DMS53 (cell line): Measurements from ENCODE around the gene GTF2H1.
"Not testable (repeated sequence)": the region's sequence is repeated elsewhere in the genome, so short reads cannot be mapped to it uniquely, and the experiment has no call there.

Source experiments
- DNase-seq: peaks from one replicate; lab custom pipeline; 2025; lab: John Stamatoyannopoulos, UW

GTF2H1 gene

DNA sequence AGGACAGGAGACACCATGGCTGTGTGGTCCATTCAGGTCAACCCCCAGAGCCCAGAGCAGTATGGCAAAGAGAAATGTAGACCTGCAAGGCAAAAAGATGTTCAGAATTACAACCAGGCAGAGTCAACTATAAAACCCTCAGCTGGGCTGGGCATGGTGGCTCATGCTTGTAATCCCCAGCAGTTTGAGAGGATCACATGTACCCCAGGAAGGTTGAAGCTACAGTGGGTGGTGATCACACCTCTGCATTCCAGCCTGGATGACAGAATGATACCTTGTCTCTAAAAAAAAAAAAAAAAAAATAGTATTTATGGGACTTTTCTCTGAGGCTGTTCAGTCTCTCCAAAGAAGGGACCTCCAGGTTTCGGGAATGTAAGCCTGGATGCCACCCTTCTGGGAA, 53.6 kb downstream of the GTF2H1 start:
- no peak for DNase-seq

DNA sequence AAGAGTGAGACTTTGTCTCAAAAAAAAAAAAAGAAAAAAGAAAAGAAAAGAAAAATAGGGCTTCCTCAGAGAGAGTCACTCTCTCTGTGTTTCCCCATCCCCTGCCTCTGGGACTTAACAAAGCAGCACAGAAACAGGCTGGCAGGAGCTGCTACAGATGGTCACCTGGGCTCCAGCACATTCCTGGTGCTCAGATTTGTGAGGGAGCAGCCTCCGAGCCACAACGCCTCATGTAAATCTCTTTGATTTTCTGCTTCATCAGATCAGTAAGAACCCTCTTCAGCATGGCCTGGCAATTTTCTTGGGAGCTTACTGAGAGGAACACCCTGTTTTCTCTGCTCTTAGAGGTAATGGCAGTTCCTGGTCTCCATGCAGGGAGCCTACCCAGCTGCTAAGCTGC, 56.8 kb downstream of the GTF2H1 start:
- DNase-seq, result no peak

DNA sequence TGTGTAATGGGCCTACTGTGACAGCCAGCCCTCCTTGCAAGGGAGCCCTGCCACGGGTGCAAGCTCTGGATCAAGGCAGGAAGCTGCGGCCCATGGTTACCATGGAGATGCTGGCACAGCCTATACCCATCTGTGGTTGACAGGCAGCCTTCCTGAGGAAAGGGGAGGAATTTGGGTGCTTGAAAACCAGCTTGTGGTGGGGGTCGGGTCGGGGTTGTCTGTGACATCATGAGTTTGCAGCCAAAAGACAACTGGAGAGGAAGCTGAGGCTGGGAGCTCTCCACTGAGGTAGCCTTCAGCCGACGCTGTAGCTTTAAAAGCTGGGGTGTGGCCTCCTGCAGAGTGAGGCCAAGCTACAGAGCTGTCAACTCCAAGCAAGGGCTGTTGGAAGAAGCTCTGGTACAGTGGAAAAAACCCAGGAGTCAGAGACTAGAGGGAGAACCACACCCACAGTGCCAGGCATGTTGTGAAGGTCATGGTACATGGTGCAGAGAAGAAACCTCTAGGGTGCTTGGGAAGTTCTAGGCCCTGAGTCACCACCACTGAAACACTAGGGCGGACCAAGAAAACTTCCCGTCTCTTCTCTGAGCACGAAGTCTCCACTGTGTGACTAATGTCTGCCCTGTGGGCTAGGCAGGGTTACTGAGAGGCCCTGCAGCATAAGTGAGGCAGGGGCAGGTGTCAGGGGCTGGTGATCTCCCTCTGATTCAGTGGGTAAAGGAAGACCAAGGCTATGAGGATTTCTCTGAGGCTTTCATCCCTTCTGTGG, 61.2 kb downstream of the GTF2H1 start:
- peak; percentile 58 for DNase-seq

DNA sequence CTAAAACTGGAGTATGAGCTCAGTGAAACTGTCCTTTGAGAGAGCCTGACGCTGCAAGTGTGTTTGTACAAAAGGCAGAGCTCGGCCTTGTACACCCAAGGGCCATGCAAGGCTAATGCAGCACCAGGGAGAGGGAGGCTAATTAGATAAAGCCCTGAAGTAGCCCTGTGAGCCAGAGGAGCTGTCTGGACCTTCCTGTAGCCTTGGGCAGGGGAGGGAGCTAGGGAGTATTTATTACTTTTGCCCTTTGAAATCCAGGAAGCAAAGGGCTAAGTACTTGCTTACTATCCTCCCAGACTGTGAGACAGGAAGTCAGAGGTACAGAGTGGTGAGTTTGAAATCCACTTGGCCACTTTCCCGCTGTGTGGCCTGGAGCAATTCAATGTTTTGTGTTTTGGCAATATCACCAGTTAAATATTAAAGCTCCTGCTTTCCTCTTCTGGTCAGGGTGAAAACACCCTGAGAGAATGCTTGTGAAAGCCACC, 61.8 kb downstream of the GTF2H1 start:
- DNase-seq, result peak; percentile 67

DNA sequence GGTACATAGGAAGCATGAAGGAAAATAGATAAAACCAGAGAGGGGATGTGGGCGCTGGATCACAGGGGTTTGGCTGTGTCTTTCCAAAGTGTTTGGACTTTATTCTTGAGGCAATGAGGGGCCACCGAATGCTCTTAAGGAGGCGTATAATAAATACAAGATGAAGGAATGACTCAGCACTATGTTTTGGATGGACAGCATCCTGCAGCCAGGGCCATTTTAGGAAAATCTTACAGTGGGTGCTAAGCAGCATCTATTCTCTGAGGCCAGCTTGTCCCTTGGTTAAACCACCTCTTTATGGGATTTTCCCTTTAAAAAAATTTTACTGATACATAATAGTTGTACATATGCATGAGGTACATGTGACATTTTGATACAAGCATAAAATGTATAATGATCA, 67.7 kb downstream of the GTF2H1 start:
- no peak for DNase-seq

DNA sequence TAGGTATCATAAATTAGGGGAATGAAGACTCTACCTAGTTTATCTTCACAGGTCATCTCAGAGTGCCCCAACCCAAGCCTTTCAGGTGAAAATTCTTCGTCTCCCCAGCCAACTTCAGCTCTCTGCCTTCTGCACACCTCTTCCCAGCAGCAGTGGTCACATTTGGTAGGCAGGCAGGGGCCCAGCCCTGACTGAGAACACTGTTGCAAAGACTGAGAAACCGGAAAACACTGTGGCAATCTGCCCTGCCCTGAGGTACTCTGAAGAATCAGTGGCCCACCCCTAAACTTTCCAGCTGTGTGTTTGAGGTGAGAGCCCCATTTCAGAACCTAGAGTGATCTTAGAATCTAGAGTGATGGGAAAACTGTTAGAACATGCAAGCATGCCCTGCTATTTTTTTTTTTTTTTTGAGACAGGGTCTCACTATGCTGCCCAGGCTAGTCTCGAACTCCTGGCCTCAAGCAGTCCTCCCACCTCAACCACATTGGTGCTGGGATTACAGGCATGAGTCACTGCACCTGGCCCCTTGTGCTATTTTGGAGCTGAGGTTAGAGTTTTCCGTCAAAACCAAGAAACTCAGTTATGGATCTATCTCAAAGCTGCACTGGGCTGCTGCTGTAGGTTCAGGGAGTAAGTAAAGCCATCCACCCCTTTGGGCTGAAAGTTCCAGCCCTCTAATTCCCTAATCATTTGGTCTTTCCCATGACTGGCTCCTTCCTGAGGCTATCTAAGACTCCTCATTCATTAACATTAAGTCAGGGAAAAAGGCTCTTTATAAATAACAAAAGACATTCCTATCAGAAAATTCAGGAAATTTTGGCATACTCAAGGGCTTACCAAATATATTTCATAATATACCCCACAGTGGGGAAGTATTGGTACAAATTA, 70.3 kb downstream of the GTF2H1 start:
- DNase-seq, result no peak

DNA sequence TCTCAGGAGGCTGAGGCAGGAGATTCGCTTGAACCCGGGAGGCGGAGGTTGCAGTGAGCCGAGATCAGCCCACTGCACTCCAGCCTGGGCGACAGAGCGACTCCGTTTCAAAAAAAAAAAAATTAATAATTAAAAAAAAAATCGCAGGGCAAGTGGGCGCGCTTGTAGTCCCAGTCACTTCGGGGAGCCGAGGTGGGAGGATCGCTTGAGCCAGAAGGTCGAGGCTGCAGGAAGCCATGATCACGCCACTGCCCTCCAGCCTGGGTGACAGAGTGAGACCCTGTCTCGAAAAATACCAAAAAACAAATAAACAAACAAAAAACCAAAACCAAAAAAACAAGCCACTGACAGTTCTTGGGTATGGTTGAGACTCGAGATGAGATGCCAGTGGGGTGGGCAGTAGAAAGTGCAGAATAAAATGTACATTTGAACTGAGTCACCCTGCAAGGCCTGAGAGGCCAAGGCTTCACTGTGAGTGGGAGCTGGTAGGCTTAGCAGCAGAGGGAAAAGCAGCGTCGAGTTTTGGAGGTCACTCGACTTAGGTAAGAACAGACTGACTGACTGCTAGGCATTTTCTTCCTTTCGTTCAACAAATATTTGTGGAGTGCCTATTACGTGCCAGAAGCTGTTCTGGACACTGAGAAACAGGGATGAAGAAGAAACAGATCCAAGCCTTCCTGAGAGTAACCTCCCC, 71.4 kb downstream of the GTF2H1 start:
- no peak for DNase-seq

DNA sequence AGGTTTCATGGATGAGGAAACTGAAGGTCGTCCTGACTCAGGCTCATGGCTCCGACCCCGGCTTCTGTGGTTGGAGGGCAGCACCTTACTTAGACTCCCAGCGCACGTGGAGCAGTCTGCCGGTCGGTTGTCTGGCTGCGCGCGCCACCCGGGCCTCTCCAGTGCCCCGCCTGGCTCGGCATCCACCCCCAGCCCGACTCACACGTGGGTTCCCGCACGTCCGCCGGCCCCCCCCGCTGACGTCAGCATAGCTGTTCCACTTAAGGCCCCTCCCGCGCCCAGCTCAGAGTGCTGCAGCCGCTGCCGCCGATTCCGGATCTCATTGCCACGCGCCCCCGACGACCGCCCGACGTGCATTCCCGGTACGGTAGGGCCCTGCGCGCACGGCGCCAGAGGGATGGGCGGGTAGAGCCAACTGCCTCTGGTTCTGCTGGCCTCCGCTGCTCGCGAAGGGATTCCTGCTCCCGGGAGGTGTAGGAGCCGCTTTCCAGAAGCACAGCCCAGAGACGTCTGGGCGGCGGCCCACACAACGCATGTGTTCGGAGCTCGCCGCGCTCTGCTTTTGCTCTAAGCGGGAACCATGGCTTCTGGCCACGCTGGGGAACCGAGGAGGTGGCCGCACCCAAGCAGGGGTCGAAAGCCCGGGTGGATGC, 72.0 kb downstream of the GTF2H1 start, which contains the start of gene LDHA:
Gene LDHA, plus strand, starts transcription at position 289 of the 653 bp plus-strand sequence. CDS start 2,280 bp downstream, outside the sequence.
- peak; percentile 99 for DNase-seq

DNA sequence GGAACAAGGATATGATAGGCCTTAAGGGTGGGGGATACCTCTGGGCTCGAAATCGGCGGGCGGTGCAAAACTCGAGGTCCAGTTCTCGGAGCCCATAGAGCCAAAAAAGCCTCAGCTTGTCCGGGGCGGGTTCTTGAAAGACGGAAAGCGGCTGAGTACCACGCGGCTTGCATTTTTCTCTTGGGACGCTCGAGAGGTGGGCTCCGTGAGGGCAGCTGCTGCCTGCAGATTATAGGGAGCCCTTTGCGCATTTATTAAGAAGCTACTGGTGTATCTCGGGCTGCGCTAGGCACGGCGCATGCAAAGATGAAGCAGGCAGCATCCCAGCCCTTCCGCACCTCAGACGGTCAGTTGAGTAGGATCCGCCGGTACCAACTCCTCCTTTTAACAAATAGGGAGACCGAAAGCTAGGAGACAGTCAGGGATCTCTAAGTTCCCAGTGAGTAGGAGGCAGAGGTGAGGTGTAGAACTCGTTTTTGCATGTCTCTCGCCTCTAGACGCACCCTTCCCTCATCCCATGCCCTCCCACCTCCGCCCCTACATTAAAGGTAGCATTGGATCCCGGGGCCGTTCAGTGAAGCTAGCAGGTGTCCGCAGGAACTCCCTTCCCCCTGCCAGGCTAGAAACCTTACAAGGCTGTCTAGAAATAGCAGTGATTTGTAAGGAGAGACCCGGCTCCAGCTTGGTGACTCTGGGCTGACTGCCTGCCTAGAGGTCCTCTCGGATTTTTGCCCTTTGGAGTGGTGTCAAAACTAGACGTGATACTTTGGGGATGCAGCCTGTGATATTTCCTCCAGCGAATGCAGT, 72.8 kb downstream of the GTF2H1 start:
- peak; percentile 76 for DNase-seq

DNA sequence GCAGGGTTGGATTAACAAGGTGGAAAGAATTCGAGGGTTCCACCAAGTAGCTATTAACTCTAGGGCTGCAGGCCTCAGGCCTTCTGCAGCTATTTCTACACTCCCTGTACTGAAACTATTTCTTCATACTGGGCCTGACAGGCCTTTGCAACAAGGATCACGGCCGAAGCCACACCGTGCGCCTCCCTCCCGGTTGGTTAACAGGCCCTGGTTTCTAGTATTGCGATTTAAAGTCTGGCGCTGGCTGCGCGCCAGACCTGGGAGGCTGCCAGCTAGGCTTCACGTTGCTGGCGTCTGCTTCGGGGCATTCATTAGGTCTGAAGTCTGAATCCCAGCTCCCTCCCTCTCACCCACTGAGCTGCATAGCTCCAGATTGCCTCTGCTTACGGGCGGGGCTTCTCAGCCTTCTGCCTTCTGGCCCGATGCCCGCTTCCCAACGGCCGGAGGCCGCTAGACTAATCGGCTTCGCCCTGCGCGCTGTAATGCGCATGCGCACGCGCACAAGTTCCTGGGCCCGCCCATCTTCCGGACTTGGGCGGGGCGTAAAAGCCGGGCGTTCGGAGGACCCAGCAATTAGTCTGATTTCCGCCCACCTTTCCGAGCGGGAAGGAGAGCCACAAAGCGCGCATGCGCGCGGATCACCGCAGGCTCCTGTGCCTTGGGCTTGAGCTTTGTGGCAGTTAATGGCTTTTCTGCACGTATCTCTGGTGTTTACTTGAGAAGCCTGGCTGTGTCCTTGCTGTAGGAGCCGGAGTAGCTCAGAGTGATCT, 73.6 kb downstream of the GTF2H1 start:
- peak; percentile 99 for DNase-seq

DNA sequence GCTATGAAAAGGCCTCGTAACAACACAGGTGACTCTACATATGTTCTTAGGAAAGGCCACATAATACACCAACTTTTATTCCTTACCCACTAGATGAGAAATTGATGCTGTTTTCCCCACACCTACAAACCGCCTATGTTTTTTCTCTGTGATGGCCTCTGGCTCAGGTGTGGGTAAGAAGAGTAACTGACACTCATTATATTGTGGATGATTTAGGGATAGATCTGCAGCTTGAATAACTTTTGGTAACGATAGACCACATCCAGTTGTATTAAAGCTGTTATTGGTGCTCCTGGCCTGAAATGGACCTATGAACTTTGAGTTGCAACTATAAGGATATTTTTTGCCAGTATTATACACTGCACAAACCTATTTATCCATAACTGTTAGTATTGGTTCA, 75.6 kb downstream of the GTF2H1 start:
- DNase-seq, result no peak

DNA sequence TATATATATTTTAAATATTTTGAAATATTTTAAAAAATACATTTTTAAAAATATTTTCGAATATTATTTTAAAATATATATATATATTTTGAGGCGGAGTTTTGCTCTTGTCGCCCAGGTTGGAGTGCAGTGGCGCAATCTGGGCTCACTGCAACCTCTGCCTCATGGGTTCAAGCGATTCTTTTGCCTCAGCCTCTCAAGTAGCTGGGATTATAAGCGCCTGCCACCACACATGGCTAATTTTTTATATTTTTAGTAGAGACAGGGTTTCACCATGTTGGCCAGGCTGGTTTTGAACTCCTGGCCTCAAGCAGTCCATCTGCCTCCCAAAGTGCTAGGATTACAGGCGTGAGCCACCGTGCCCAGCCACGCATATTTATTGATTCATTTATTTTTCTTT, 78.7 kb downstream of the GTF2H1 start:
- DNase-seq, result not testable (repeated sequence)

DNA sequence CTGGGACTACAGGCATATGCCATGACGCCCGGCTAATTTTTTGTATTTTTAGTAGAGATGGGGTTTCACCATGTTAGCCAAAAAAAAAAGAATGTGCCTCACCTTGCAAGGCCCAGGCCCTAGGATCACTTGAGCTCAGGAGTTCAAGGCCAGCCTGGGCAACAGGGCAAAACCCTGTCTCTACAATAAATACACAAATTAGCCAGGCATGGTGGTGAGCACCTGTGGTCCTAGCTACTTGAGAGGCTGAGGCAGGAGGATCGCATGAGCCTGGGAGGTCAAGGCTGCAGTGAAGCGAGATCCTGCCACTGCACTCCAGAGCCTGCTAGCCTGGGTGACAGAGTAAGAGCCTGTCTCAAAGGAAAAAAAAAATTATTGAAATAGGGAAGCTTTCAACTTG, 81.7 kb downstream of the GTF2H1 start:
- no peak for DNase-seq

DNA sequence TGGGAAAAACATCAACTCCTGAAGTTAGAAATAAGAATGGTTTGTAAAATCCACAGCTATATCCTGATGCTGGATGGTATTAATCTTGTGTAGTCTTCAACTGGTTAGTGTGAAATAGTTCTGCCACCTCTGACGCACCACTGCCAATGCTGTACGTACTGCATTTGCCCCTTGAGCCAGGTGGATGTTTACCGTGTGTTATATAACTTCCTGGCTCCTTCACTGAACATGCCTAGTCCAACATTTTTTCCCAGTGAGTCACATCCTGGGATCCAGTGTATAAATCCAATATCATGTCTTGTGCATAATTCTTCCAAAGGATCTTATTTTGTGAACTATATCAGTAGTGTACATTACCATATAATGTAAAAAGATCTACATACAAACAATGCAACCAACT, 85.0 kb downstream of the GTF2H1 start:
- DNase-seq, result peak; percentile 90

DNA sequence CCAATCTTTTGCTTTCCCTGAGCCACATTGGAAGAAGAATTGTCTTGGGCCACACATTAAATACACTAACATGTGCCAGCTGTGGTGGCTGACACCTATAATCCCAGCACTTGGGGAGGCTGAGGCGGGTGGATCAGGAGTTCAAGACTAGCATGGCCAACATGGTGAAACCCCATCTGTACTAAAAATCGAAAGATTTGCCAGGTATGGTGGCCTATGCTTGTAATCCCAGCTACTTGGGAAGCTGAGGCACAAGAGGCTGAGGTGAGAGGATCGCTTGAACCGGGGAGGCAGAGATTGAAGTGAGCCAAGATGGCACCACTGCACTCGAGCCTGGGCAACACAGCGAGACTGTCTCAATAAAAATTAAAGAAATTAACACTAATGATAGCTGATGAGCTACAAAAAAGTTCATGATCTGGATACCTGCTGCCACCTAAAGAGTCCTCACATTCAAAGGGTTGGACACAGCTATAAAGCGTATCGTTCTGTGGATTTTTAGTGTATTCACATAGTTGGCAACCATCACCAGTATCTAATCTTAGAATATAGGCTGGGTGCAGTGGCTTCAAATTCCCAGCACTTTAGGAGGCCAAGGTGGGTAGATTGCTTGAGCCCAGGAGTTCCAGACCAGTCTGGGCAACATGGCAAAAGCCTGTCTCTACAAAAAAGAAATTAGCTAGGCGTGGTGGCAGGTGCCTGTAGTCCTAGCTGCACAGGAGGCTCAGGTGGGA, 86.4 kb downstream of the GTF2H1 start:
- DNase-seq, result no peak

DNA sequence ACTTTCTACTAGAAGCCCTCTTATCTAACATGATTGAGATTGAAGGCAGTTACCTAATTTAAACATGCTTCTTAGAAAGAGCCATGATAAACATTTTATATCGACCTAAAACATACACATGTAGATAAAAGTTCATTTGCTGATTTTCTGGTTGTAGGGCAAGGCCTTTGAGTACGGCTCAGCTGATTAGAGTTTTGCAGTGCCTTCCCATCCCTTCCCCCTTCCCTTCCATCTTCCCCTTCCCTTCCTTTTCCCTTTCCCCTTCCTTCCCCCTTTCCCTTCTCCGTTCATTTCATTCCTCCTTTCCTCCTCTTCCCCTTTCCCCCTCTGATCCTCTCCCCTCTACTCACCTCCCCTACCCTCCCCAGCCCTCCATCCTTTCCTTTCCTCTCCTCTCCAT, 94.1 kb downstream of the GTF2H1 start:
- DNase-seq, result no peak
